ENCODE measurements around the gene PDZD2.

The PDZD2 gene

GRCh38 chr5:31819926-31820516 is 181.1 kb downstream of the PDZD2 start:
- in situ Hi-C loops (cut with HindIII; ENCODE audit: low pct_ligation_motif_present, low sequenced_read_pairs): loop anchor here (25.0 kb wide), 1 partner anchor 233 kb away; no protein-coding TSS in a partner anchor
- no peak for DNase-seq
- Histone ChIP-seq H3K36me3 (replicated peaks) (no peaks in the 10 kb centered on the region), H3K27me3 (replicated peaks) (peaks cover 4% of the 10 kb centered on the region), H3K27ac (no peak overlapping the region), H3K4me3 (ENCODE audit: low read depth, low read length) (no peak overlapping the region)
- TF ChIP-seq CTCF (IDR thresholded peaks at IDR 0.05; ENCODE audit: low read depth, low read length, missing control alignments): no peak

DNA sequence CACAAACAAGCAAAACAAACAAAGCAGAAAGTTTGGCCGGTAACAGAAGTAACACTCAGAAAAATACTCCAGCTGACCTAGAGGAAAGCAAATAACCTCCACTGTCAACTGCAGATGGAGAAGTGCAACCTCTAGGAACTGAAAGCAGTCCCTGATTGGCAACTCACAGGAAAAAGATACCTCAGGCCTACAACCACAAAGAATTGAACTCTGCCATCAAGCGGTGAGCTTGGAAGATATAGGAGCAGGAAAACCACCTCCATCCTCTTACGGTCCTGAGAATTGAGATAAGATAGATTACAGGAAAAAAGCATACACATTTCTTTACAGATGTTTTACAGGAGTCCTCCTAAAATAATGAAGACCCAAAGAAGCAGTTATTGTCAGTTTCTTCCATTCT is 184.5 kb downstream of the PDZD2 start:
- no peak overlapping the region for H3K27ac ChIP-seq
- TF ChIP-seq CTCF (IDR thresholded peaks at IDR 0.05; ENCODE audit: low read depth, low read length, missing control alignments): peak; percentile 10
- H3K27me3 ChIP-seq (replicated peaks): peaks cover 4% of the 10 kb centered on the region
- H3K4me3 ChIP-seq (ENCODE audit: low read depth, low read length): no peak overlapping the region
- no peaks in the 10 kb centered on the region for H3K36me3 ChIP-seq (replicated peaks)
- in situ Hi-C loops (cut with HindIII; ENCODE audit: low pct_ligation_motif_present, low sequenced_read_pairs): loop anchor here (25.0 kb wide), 1 partner anchor 236 kb away; no protein-coding TSS in a partner anchor
- no peak for DNase-seq

GRCh38 chr5:31824869-31825517 is 186.1 kb downstream of the PDZD2 start:
- Histone ChIP-seq H3K4me3 (ENCODE audit: low read depth, low read length) (no peak overlapping the region), H3K36me3 (replicated peaks) (no peaks in the 10 kb centered on the region)
- in situ Hi-C loops (cut with HindIII; ENCODE audit: low pct_ligation_motif_present, low sequenced_read_pairs): loop anchor here (25.0 kb wide), 2 partner anchors 237 to 238 kb away; no protein-coding TSS in a partner anchor

GRCh38 chr5:31825518-31826068 is 186.7 kb downstream of the PDZD2 start:
- Histone ChIP-seq H3K27ac (no peak overlapping the region), H3K36me3 (replicated peaks) (no peaks in the 10 kb centered on the region), H3K4me3 (ENCODE audit: low read depth, low read length) (no peak overlapping the region), H3K27me3 (replicated peaks) (peaks cover 4% of the 10 kb centered on the region)
- peak; percentile 61 for DNase-seq
- in situ Hi-C loops (cut with HindIII; ENCODE audit: low pct_ligation_motif_present, low sequenced_read_pairs): loop anchor here (25.0 kb wide), 1 partner anchor 237 kb away; no protein-coding TSS in a partner anchor
- peak; percentile 78 for TF ChIP-seq CTCF (IDR thresholded peaks at IDR 0.05; ENCODE audit: low read depth, low read length, missing control alignments)

More at GRCh38 chr5:31824869-31825517, 186.1 kb downstream of the PDZD2 start:
- no peak for TF ChIP-seq CTCF (IDR thresholded peaks at IDR 0.05; ENCODE audit: low read depth, low read length, missing control alignments)
- Histone ChIP-seq H3K27ac (no peak overlapping the region), H3K27me3 (replicated peaks) (peaks cover 4% of the 10 kb centered on the region)
- DNase-seq: no peak

- in situ Hi-C loops (cut with HindIII; ENCODE audit: low pct_ligation_motif_present, low sequenced_read_pairs): loop anchor here (25.0 kb wide), 1 partner anchor 234 kb away; no protein-coding TSS in a partner anchor
- H3K36me3 ChIP-seq (replicated peaks): no peaks in the 10 kb centered on the region
- H3K4me3 ChIP-seq (ENCODE audit: low read depth, low read length): no peak overlapping the region
- peaks cover 4% of the 10 kb centered on the region for H3K27me3 ChIP-seq (replicated peaks)
- DNase-seq: no peak
- no peak for TF ChIP-seq CTCF (IDR thresholded peaks at IDR 0.05; ENCODE audit: low read depth, low read length, missing control alignments)
- no peak overlapping the region for H3K27ac ChIP-seq
Observed at GRCh38 chr5:31827867-31828266, 188.9 kb downstream of the PDZD2 start.

Measured in brain microvascular endothelial cell (primary cell).